Activated naive CD4-positive, alpha-beta T cell treated with anti-CD3 and anti-CD28 coated beads, Interleukin-2, amount 10 ng/mL, durations not matched to agents 7 days and 5 days (primary cell): Measurements from ENCODE around the gene EDN1.

Source experiments
- CTCF ChIA-PET: fragments of 350-600 bp; sonication (Branson Sonifier 250); formaldehyde crosslinking; loops from one replicate; lab custom pipeline; 2021; ENCODE audit warnings: antibody characterized with exemption; lab: Charles Lee
- DNase-seq: peaks from one replicate; pipeline ENCODE4 v3.0.0-alpha.2; 2020
- H3K27ac Mint-ChIP-seq: one replicate; pipeline ENCODE4 v1.8.0; 2021; ENCODE audit warnings: mild to moderate bottlenecking, moderate library complexity, mixed read lengths
- H3K27me3 Mint-ChIP-seq: one replicate; pipeline ENCODE4 v1.8.0; 2021; ENCODE audit warnings: mild to moderate bottlenecking, mixed read lengths
- H3K36me3 Mint-ChIP-seq: one replicate; pipeline ENCODE4 v1.8.0; 2021; ENCODE audit warnings: mixed read lengths
- H3K4me1 Mint-ChIP-seq: one replicate; pipeline ENCODE4 v1.8.0; 2021; ENCODE audit warnings: mixed read lengths
- H3K4me3 Mint-ChIP-seq: one replicate; pipeline ENCODE4 v1.8.0; 2021; ENCODE audit warnings: mild to moderate bottlenecking, moderate library complexity, mixed read lengths
- H3K9me3 Mint-ChIP-seq: one replicate; pipeline ENCODE4 v1.8.0; 2021; ENCODE audit warnings: mixed read lengths

Gene EDN1

DNA sequence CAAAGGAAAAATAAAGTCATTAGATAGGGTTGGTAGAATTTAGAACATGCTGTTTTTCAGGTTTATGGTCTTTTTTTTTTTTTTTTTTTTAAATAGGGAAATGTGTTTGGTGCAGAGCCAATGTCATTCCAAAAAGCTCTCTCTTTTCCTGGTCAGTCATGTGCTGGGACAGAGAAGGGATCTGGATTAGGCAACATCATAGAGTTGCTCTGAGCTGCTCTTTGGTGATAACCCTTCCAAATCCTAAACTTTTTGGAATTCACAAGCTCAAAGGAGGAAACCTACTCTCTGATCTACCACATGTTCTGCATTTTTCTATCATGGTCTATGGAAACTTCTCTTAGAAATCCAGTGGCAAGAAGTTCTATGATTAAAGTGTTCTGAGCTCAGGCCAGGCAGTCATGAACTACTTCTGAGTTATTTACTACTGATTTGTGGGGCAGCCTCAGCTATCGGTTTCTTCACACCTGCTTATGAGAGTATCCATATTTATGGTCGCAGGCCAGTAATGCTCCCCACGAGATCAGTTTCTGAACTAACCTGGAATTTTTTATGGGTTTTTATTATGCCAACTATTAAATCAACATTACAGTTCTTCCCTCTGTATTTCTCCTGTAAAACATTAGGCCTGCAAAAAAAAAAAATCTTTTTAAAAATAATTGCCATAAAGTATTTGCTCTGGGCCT lies 4.8 kb downstream of the EDN1 start:
- Mint-ChIP-seq H3K27ac (no peak overlapping the region), H3K4me3 (no peak overlapping the region), H3K27me3 (peaks cover 33% of the 10 kb centered on the region), H3K9me3 (no peaks in the 10 kb centered on the region), H3K4me1 (peaks cover 7% of the 10 kb centered on the region), H3K36me3 (no peaks in the 10 kb centered on the region)
- DNase-seq = no peak
- CTCF ChIA-PET = no interaction called here

DNA sequence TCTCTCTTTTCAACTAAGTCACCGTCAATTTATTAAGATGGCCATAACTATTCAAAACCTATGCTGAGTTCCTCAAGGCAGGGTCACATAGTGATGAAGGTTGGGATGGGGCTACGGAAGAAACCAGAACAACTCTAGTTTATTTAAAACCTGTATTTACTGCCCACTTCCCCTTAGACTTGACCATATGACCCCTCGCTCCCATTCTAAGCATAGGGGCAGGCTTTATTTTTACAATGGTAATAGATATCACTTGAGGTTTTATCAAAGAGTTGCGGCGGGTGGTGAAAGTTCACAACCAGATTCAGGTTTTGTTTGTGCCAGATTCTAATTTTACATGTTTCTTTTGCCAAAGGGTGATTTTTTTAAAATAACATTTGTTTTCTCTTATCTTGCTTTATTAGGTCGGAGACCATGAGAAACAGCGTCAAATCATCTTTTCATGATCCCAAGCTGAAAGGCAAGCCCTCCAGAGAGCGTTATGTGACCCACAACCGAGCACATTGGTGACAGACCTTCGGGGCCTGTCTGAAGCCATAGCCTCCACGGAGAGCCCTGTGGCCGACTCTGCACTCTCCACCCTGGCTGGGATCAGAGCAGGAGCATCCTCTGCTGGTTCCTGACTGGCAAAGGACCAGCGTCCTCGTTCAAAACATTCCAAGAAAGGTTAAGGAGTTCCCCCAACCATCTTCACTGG lies 5.5 kb downstream of the EDN1 start:
- no peak overlapping the region for H3K27ac Mint-ChIP-seq
- no peaks in the 10 kb centered on the region for H3K9me3 Mint-ChIP-seq
- no peaks in the 10 kb centered on the region for H3K4me1 Mint-ChIP-seq
- CTCF ChIA-PET = no interaction called here
- DNase-seq = no peak
- no peak overlapping the region for H3K4me3 Mint-ChIP-seq
- H3K27me3 Mint-ChIP-seq = peaks cover 26% of the 10 kb centered on the region
- no peaks in the 10 kb centered on the region for H3K36me3 Mint-ChIP-seq

DNA sequence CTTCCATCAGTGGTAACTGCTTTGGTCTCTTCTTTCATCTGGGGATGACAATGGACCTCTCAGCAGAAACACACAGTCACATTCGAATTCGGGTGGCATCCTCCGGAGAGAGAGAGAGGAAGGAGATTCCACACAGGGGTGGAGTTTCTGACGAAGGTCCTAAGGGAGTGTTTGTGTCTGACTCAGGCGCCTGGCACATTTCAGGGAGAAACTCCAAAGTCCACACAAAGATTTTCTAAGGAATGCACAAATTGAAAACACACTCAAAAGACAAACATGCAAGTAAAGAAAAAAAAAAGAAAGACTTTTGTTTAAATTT lies 6.1 kb downstream of the EDN1 start:
- H3K27me3 Mint-ChIP-seq = peaks cover 24% of the 10 kb centered on the region
- H3K36me3 Mint-ChIP-seq = no peaks in the 10 kb centered on the region
- no peaks in the 10 kb centered on the region for H3K4me1 Mint-ChIP-seq
- no peak for DNase-seq
- no peak overlapping the region for H3K27ac Mint-ChIP-seq
- no peaks in the 10 kb centered on the region for H3K9me3 Mint-ChIP-seq
- CTCF ChIA-PET = no interaction called here
- no peak overlapping the region for H3K4me3 Mint-ChIP-seq

DNA sequence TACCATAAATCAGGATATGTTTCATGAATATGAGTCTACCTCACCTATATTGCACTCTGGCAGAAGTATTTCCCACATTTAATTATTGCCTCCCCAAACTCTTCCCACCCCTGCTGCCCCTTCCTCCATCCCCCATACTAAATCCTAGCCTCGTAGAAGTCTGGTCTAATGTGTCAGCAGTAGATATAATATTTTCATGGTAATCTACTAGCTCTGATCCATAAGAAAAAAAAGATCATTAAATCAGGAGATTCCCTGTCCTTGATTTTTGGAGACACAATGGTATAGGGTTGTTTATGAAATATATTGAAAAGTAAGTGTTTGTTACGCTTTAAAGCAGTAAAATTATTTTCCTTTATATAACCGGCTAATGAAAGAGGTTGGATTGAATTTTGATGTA lies 6.4 kb downstream of the EDN1 start:
- H3K36me3 Mint-ChIP-seq = no peaks in the 10 kb centered on the region
- H3K9me3 Mint-ChIP-seq = no peaks in the 10 kb centered on the region
- no peaks in the 10 kb centered on the region for H3K4me1 Mint-ChIP-seq
- no peak overlapping the region for H3K4me3 Mint-ChIP-seq
- H3K27me3 Mint-ChIP-seq = peaks cover 20% of the 10 kb centered on the region
- no peak overlapping the region for H3K27ac Mint-ChIP-seq
- DNase-seq = no peak
- CTCF ChIA-PET = no interaction called here

DNA sequence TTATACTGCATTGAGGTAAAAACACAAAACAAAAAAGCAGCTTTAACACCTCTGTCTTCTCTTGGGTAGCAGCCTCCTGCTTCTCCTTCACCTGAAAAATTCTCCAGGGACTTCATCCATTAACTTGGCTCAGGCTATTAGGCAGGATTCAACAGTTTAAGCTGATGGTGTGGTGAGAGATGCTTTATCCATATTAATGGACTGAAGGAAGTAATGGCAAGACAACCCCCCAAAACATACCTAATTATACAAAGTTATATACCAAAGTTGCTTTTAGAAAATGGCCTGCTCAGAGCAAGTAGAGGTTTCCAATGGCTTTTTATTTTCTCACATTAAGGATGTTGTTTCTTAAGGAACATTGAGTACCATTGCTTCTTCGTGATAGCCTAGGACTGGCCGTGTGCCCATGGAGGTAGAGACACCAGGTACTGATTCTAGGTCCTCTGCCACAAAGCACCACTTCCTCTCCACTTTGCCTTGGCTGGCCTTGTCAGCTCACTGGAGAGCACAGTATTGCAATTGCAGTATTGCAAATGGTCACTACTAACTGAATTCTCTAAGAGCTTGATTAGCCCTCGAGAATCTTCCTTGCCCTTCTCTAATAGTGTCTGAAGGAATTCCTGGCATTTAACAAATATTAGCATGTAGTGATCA lies 7.3 kb downstream of the EDN1 start:
- H3K4me1 Mint-ChIP-seq = no peaks in the 10 kb centered on the region
- DNase-seq = no peak
- CTCF ChIA-PET = no interaction called here
- no peaks in the 10 kb centered on the region for H3K9me3 Mint-ChIP-seq
- no peak overlapping the region for H3K27ac Mint-ChIP-seq
- H3K4me3 Mint-ChIP-seq = no peak overlapping the region
- peaks cover 11% of the 10 kb centered on the region for H3K27me3 Mint-ChIP-seq
- no peaks in the 10 kb centered on the region for H3K36me3 Mint-ChIP-seq

DNA sequence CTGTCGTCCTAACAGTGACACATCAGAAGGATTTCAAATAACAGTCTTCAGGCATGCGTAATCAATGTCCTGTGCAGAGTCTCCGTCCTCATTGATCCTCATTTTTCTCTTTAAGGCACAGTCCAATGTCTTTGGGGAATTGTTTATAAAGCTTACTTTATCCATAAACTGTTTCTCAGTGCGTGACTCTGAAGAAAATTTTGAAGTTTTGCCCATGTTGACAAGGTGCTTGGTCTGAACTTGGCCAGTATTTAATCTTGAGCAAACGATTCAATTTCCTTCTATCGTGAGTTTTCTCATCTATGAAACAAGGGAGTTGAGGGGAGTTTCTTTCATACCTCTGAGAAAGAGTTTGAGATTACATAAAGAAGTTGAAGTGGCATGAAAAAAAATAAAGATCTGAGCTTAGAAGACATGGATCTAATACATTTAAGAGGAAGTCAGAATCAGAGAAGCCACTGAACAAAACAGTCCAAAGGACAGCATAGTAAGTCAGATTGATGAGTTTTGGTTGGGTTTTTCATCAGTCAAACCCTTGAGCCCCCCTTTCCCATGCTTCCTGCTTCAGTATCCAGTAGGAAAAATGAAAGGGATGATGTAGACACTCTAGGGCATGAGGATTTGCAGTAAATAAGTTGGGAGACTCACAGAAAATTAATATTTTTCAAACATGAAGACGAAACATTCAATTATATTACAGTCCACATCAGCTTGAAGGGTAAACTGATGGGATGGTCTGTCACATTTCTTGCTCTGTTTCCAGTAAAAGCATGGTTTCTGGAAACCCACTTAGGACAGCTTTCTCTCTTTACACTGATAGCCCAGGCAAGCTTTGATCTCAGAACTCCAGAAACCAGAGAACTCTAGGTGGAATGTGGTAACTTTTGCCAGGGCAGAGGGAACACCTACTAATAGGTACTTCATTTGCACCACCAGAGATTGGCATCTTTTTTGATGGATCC lies 8.1 kb downstream of the EDN1 start:
- Mint-ChIP-seq H3K9me3 (no peaks in the 10 kb centered on the region), H3K27ac (no peak overlapping the region), H3K4me3 (no peak overlapping the region), H3K27me3 (peaks cover 6% of the 10 kb centered on the region), H3K4me1 (no peaks in the 10 kb centered on the region), H3K36me3 (no peaks in the 10 kb centered on the region)
- DNase-seq = no peak
- CTCF ChIA-PET = interaction anchor here (0.7 to 1.3 kb wide), 2 partner anchors 8 to 14 kb away, joined by 3 read pairs; partner anchors contain the start of gene EDN1

DNA sequence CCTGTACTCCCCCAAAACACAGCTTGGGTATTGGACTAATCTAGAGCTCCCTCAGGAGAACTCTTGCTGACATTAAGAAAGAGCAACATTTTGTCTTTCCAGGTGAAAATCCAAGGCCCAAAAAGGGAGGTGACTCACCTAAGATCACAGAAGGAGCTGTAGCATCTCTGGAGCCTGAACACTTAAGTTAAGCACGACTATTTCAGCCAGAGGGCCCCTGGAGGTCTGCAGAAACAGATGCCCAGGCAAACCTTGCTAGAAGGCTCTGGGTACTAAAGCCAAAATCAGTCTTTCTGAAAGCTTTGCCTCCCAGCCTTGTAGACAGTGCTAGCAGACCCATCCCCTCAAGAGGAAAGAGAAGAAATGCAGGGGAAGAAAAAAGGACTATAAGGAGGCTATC lies 8.8 kb downstream of the EDN1 start:
- DNase-seq = no peak
- no peaks in the 10 kb centered on the region for H3K36me3 Mint-ChIP-seq
- CTCF ChIA-PET = interaction anchor here (1.3 kb wide), 1 partner anchor 9 kb away, joined by 3 read pairs; the partner anchor contains the start of gene EDN1
- H3K4me1 Mint-ChIP-seq = no peaks in the 10 kb centered on the region
- no peak overlapping the region for H3K4me3 Mint-ChIP-seq
- H3K9me3 Mint-ChIP-seq = no peaks in the 10 kb centered on the region
- no peak overlapping the region for H3K27ac Mint-ChIP-seq
- H3K27me3 Mint-ChIP-seq = peaks cover 5% of the 10 kb centered on the region

DNA sequence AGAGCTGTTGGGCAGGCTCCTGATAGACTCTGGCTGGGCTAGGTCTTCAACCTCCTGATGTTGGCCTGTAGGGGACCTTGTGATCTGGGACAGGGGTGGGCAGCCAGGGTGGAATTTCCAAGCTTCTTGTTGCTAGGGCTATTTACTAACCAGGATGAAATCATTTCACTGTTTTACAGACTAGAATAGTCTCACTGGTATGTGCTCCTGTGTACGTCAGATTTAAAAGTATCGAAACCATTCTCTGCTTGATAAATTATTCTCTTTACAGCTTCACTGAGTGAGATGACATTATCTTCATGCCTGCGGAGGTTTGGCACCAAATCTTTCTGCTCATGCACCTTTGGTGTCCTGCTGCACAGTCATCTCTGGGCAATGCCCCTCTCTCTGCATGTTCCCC lies 10.9 kb downstream of the EDN1 start:
- Mint-ChIP-seq H3K4me1 (no peaks in the 10 kb centered on the region), H3K36me3 (no peaks in the 10 kb centered on the region), H3K4me3 (no peak overlapping the region), H3K27ac (no peak overlapping the region), H3K27me3 (peaks cover 2% of the 10 kb centered on the region), H3K9me3 (no peaks in the 10 kb centered on the region)
- CTCF ChIA-PET = interaction anchor here (1.7 kb wide), 1 partner anchor 11 kb away, joined by 7 read pairs; the partner anchor contains the start of gene EDN1
- no peak for DNase-seq

DNA sequence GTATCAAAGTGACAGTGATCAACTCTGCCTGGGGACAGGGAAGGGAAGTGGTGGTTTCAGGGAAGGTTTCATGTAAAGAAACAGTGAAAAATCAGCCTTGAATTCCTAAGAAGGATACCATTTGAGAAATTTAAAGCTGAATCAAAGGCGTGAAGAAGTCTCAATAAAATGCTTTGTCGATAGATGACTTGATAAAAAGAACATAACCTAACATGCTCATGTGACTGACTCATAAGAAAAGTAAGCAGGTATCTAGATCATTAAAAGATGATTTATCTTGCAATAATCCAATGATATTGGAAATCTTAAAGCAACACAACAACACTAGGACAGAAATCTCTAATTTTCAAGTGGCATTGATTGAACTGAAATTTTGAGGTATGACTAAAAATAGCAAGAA lies 14.3 kb downstream of the EDN1 start:
- no peak for DNase-seq
- Mint-ChIP-seq H3K36me3 (no peaks in the 10 kb centered on the region), H3K9me3 (no peaks in the 10 kb centered on the region), H3K27me3 (peaks cover 4% of the 10 kb centered on the region), H3K4me3 (no peak overlapping the region), H3K4me1 (no peaks in the 10 kb centered on the region), H3K27ac (no peak overlapping the region)
- CTCF ChIA-PET = interaction anchor here (1.7 kb wide), 1 partner anchor 14 kb away, joined by 4 read pairs; the partner anchor contains the start of gene EDN1

DNA sequence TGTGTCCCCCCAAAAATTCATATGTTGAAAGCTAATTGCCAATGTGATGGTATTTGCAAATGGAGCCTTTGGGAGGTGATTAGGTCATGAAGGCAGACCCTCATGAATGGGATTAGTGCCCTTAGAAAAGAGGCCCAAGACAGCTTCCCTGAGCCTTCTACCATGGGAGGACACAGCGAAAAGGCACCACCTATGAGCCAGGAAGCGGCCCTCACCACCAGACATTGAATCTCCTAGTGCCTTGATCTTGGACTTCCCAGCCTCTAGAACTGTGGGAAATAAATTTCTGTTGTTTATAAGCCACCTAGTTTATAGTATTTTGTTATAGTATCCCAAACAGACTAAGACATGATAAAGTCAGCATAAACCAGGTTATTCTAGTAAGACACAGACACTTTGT lies 18.9 kb downstream of the EDN1 start:
- DNase-seq = no peak
- H3K4me3 Mint-ChIP-seq = no peak overlapping the region
- peaks cover 4% of the 10 kb centered on the region for H3K27me3 Mint-ChIP-seq
- H3K4me1 Mint-ChIP-seq = no peaks in the 10 kb centered on the region
- H3K36me3 Mint-ChIP-seq = no peaks in the 10 kb centered on the region
- CTCF ChIA-PET = no interaction called here
- H3K27ac Mint-ChIP-seq = no peak overlapping the region
- H3K9me3 Mint-ChIP-seq = no peaks in the 10 kb centered on the region

DNA sequence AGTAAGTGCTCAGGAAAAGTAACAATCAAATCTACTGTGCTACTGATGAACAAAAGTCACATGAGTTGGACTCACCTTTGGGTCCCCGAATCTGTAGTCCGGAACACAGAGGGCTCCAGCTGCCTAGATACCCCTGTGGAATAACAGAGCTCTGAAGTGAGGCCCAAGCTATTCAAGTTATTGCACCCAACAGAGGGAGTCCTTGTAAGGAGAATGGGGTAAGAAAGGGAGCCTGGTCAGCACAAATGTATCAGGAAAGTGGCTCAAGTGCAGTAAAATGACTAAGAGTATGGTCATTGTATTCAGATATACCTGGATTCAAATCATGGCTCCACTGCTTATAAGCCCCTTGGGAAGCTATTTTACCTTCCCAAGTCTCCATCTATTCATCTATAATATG lies 20.9 kb downstream of the EDN1 start:
- no peak for DNase-seq
- Mint-ChIP-seq H3K36me3 (no peaks in the 10 kb centered on the region), H3K27ac (no peak overlapping the region), H3K27me3 (peaks cover under 1% of the 10 kb centered on the region), H3K4me3 (no peak overlapping the region), H3K4me1 (no peaks in the 10 kb centered on the region), H3K9me3 (no peaks in the 10 kb centered on the region)
- CTCF ChIA-PET = no interaction called here

DNA sequence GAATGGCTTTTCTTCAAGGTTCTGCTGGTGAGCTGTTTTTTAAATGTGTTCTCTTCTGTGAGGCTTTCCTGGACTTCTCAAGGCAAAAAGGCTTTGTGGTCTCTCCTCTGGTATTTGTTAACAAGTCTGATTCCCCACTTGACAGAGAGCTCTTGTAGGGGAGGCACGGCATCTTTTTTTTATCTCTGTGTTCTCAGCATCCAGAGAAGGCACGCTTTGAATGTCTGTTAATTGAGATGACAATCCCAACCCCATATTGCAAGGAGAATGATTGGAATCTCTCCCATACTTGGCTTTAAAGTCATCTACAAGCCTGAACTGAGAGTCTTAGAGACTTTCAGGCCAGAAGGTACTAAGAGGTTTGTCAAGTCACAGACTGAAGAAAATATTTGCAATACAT lies 22.6 kb downstream of the EDN1 start:
- H3K9me3 Mint-ChIP-seq = no peaks in the 10 kb centered on the region

DNA sequence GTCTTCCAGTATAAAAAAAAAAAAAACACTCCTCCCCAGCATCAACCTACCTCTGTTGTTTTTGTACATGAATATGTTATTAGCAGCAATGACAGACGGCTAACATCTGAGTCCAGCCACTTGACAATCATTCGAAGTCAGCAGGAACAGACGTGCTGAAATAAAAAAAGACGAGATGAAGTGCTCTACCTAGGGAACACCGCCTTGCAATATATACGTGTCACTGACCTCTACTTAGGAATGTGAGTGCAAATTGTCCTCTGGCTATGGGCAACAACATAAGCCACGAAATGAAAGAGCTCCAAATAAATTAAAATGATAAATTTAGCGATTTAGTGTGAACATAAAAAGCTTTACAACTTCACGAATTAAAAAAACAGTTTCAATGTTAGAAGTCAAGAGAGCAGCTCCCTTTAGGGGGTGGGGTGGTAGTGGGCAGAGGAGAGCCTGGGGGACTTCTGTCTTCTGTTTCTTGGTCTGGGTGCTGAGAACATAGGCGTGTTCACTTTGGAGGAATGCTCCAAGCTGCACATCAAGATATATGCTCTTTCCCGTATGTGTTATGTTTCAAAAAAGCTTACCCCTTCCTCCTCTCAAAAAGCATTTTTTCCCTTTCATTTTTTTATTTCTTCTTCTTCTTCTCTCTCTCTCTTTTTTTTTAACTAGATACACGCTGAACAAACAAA lies 23.3 kb downstream of the EDN1 start:
- Mint-ChIP-seq H3K4me3 (no peak overlapping the region), H3K4me1 (no peaks in the 10 kb centered on the region), H3K36me3 (no peaks in the 10 kb centered on the region), H3K27ac (no peak overlapping the region), H3K27me3 (no peaks in the 10 kb centered on the region), H3K9me3 (no peaks in the 10 kb centered on the region)
- CTCF ChIA-PET = no interaction called here
- DNase-seq = no peak

More for the DNA sequence above, 22.6 kb downstream of the EDN1 start:
- H3K4me3 Mint-ChIP-seq = no peak overlapping the region
- no peaks in the 10 kb centered on the region for H3K27me3 Mint-ChIP-seq
- no peaks in the 10 kb centered on the region for H3K4me1 Mint-ChIP-seq
- CTCF ChIA-PET = interaction anchor here (0.7 kb wide), 1 partner anchor 14 kb away, joined by 3 read pairs; no protein-coding TSS in a partner anchor
- no peaks in the 10 kb centered on the region for H3K36me3 Mint-ChIP-seq
- no peak for DNase-seq
- H3K27ac Mint-ChIP-seq = no peak overlapping the region
